PC-3 (cell line): ENCODE results near the gene ATP1B3. TPM values are rescaled to one million over a fixed set of nuclear protein-coding genes. Genes with fewer than 3 reads are reported as not detected.

ENCODE experiments used
- ATAC-seq: fragments of 200-7000 bp; cut with Tn5 transposase; 2 replicates; pipeline ENCODE4 v1.9.1; 2020; ENCODE audit warnings: mild to moderate bottlenecking, moderate library complexity
- BruUV-seq: library from RNA; stranded (reverse); fragments of 400-500 nt; replicated peaks from 2 replicates; lab custom pipeline; 2021; lab: Mats Ljungman, UMichigan
- CTCF ChIA-PET: fragments of 300-600 bp; sonication (Branson Sonifier 250); formaldehyde crosslinking; loops from one replicate; lab custom pipeline; 2022; ENCODE audit warnings: antibody characterized with exemption; lab: Charles Lee
- POLR2A ChIA-PET: fragments of 300-600 bp; sonication (Branson Sonifier 250); formaldehyde crosslinking; loops from one replicate; lab custom pipeline; 2022; ENCODE audit warnings: antibody characterized with exemption; ENCODE audit not compliant: unreplicated experiment; lab: Charles Lee
- DNase-seq: peaks from one replicate; pipeline ENCODE4 v3.0.0-alpha.2; 2015
- H2AFZ ChIP-seq: fragments of 300-600 bp; sonication (generic); 2 replicates; pipeline ENCODE4 v1.6.0; 2016; ENCODE audit warnings: antibody characterized with exemption, low read length
- H3F3A ChIP-seq: fragments of 300-600 bp; sonication (generic); one replicate; pipeline ENCODE4 v1.6.0; 2017; ENCODE audit warnings: antibody characterized with exemption, low read length, control low read depth, mild to moderate bottlenecking; ENCODE audit not compliant: unreplicated experiment
- H3K27ac ChIP-seq: fragments of 300-600 bp; sonication (generic); 2 replicates; pipeline ENCODE4 v1.5.1; 2016; ENCODE audit warnings: mild to moderate bottlenecking, low read length
- H3K27me3 ChIP-seq: fragments of 300-600 bp; sonication (generic); 2 replicates; pipeline ENCODE4 v1.6.1; 2016; ENCODE audit warnings: low read length, mixed read lengths
- H3K36me3 ChIP-seq: fragments of 300-600 bp; sonication (generic); 2 replicates; pipeline ENCODE4 v1.6.1; 2016; ENCODE audit warnings: low read depth, mixed run types, low read length, mixed read lengths
- H3K4me1 ChIP-seq: fragments of 300-600 bp; sonication (generic); 2 replicates; pipeline ENCODE4 v1.5.1; 2016; ENCODE audit warnings: low read length; ENCODE audit not compliant: insufficient read depth
- H3K4me2 ChIP-seq: fragments of 300-600 bp; sonication (generic); 2 replicates; pipeline ENCODE4 v1.6.0; 2016; ENCODE audit warnings: low read length
- H3K4me3 ChIP-seq: fragments of 300-600 bp; sonication (generic); 2 replicates; pipeline ENCODE4 v1.5.1; 2016; ENCODE audit warnings: mild to moderate bottlenecking, low read length, mixed read lengths
- H3K79me2 ChIP-seq: fragments of 300-600 bp; sonication (generic); 2 replicates; pipeline ENCODE4 v1.6.1; 2017; ENCODE audit warnings: low read length, mixed read lengths
- H3K9ac ChIP-seq: fragments of 300-600 bp; sonication (generic); 2 replicates; pipeline ENCODE4 v1.6.0; 2016; ENCODE audit warnings: mild to moderate bottlenecking, low read length
- H3K9me2 ChIP-seq: fragments of 300-600 bp; sonication (generic); replicated peaks from 2 replicates; pipeline ENCODE4 v1.6.1; 2016; ENCODE audit warnings: mixed run types, low read length, mixed read lengths
- H3K9me3 ChIP-seq: fragments of 300-600 bp; sonication (generic); 2 replicates; pipeline ENCODE4 v1.6.1; 2016; ENCODE audit warnings: low read length, mixed read lengths
- H4K20me1 ChIP-seq: fragments of 300-600 bp; sonication (generic); 2 replicates; pipeline ENCODE4 v1.6.1; 2016; ENCODE audit warnings: low read length, mixed read lengths
- EZH2 ChIP-seq: fragments of 300-600 bp; sonication (generic); IDR thresholded peaks from one replicate; pipeline ENCODE4 v1.6.1; 2017; ENCODE audit warnings: antibody characterized with exemption, mild to moderate bottlenecking, low read length; ENCODE audit not compliant: unreplicated experiment
- EZH2phosphoT487 ChIP-seq: fragments of 300-600 bp; sonication (generic); IDR thresholded peaks from 2 replicates; pipeline ENCODE4 v1.6.1; 2018; ENCODE audit warnings: mild to moderate bottlenecking, antibody characterized with exemption, low read length, borderline replicate concordance
- intact Hi-C: fragments of 100-400 bp; cut with micrococcal nuclease; formaldehyde crosslinking; loops from 2 replicates; pipeline ENCODE4 v1.9.0; 2023
- total RNA-seq: library from RNA; depleted of rRNA; stranded (reverse); fragments of >200 nt; gene quantifications from 2 replicates; pipeline ENCODE4 v1.2.3, GENCODE V29; 2014
- TF ChIP-seq, protein P1 (sequence below): fragments of 300-600 bp; sonication (generic); conservative IDR thresholded peaks from 2 replicates; pipeline ENCODE4 v1.5.1; 2017; ENCODE audit warnings: antibody characterized with exemption, low read depth, mild to moderate bottlenecking, low read length

Gene ATP1B3
- total RNA-seq, 1 experiment from 2014 or later: 20.6 TPM

DNA sequence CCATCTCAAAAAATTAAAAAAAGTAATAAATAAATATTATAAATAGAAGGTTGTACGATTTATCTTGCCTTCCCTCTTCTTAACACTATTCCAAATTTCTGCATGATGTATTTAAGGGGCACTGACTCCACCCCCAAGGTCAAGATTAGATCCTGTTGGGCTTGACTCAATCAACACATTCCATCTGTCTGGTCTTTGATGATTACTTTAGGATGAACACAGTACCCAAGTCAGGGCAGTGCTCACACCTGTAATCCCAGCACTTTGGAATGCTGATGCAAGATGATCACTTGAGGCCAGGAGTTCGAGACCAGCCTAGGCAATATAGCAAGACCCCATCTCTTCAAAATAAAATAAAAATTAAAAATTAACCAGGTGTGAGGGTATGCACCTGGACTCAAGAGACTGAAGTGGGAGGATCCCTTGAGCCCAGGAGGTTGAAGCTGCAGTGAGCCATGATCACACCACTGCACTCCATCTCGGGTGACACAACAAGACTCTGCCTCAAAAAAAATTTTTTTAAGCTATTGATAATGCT is 14.1 kb upstream of the ATP1B3 start:
- H3K36me3 ChIP-seq: no peaks in the 10 kb centered on the region
- H2AFZ ChIP-seq: no peak overlapping the region
- H3K9me2 ChIP-seq: no peaks in the 10 kb centered on the region
- no peak for TF ChIP-seq EZH2phosphoT487
- TF ChIP-seq, protein P1, sequence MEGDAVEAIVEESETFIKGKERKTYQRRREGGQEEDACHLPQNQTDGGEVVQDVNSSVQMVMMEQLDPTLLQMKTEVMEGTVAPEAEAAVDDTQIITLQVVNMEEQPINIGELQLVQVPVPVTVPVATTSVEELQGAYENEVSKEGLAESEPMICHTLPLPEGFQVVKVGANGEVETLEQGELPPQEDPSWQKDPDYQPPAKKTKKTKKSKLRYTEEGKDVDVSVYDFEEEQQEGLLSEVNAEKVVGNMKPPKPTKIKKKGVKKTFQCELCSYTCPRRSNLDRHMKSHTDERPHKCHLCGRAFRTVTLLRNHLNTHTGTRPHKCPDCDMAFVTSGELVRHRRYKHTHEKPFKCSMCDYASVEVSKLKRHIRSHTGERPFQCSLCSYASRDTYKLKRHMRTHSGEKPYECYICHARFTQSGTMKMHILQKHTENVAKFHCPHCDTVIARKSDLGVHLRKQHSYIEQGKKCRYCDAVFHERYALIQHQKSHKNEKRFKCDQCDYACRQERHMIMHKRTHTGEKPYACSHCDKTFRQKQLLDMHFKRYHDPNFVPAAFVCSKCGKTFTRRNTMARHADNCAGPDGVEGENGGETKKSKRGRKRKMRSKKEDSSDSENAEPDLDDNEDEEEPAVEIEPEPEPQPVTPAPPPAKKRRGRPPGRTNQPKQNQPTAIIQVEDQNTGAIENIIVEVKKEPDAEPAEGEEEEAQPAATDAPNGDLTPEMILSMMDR: no peak
- no peak for TF ChIP-seq EZH2
- H3F3A ChIP-seq: no peaks in the 10 kb centered on the region
- no peaks in the 10 kb centered on the region for H3K9me3 ChIP-seq
- no peaks in the 10 kb centered on the region for H3K27me3 ChIP-seq
- no peak overlapping the region for H3K27ac ChIP-seq
- intact Hi-C loops: no loop called here
- ATAC-seq (no peak), DNase-seq (no peak)
- H3K4me3 ChIP-seq: no peak overlapping the region
- ChIA-PET CTCF (no interaction called here), POLR2A (no interaction called here)
- no peak overlapping the region for H3K9ac ChIP-seq
- H4K20me1 ChIP-seq: no peaks in the 10 kb centered on the region
- H3K4me2 ChIP-seq: no peak overlapping the region
- BruUV-seq: no TSS peak
- no peaks in the 10 kb centered on the region for H3K79me2 ChIP-seq
- no peaks in the 10 kb centered on the region for H3K4me1 ChIP-seq

DNA sequence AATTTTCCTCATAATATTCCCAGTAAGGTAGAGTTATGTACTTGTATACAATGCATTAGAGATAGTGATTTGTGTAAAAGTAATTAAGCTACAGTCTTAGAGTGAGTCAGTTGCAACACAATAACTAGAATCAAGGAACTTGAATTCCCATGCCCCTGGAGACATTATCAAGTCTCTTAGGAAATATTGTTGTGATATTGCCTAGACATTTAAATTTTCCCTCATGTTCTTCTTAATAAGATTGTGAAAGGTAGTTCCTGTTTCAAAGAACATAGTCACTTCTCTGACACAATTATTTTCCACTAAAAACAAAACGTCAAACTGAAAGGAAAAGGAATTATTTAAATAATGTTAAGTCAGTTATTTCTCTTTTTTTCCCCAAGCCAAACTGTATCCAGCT is 13.0 kb upstream of the ATP1B3 start:
- H3K4me2 ChIP-seq: no peak overlapping the region
- H3K9me2 ChIP-seq: no peaks in the 10 kb centered on the region
- ChIA-PET POLR2A (interaction anchor here (0.5 kb wide), 1 partner anchor 227 kb away, joined by 5 read pairs; no protein-coding TSS in a partner anchor), CTCF (no interaction called here)
- H4K20me1 ChIP-seq: no peaks in the 10 kb centered on the region
- H3K9me3 ChIP-seq: no peaks in the 10 kb centered on the region
- no peaks in the 10 kb centered on the region for H3K27me3 ChIP-seq
- no peaks in the 10 kb centered on the region for H3K4me1 ChIP-seq
- no peak overlapping the region for H3K9ac ChIP-seq
- intact Hi-C loops: no loop called here
- no peak overlapping the region for H2AFZ ChIP-seq
- no peak for ATAC-seq
- no peak overlapping the region for H3K4me3 ChIP-seq
- H3K36me3 ChIP-seq: no peaks in the 10 kb centered on the region
- H3F3A ChIP-seq: no peaks in the 10 kb centered on the region
- BruUV-seq: no TSS peak
- H3K27ac ChIP-seq: no peak overlapping the region
- no peak for DNase-seq
- TF ChIP-seq, protein P1: no peak
- no peak for TF ChIP-seq EZH2
- no peaks in the 10 kb centered on the region for H3K79me2 ChIP-seq

DNA sequence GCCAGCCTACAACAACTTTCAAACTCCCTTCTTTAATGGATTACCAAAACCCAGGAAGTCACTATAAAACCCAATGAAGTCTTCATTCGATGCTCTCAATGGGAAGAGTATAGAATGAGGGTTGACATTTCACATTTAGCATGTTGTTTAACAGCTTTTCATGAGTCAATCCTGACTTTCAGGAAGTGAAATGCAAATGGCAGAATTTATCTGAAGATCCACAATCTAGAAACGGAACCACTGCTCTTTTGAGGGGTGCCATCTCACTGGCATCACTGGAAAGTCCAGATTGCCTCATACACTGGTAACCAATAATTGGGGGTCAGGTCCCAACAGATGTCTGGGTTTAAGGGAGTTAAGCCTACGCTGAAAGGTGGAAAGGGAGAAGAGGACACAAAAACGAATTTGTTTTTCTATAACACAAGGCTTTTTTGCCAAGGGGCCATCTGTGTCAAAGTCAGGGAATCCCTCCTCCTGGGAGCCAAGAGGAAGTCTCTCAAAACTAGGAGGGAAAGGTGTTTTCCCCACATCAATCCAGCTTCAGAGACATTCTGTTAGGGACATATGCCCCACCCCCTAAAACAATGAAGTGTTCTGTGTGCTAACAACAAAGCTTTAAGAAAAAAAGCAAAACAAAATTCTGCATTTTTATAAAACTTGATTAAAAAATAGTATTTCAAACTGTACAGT is 12.0 kb upstream of the ATP1B3 start:
- no peaks in the 10 kb centered on the region for H3F3A ChIP-seq
- no peak overlapping the region for H2AFZ ChIP-seq
- H3K9me2 ChIP-seq: no peaks in the 10 kb centered on the region
- TF ChIP-seq EZH2: no peak
- TF ChIP-seq, protein P1: no peak
- no peak for TF ChIP-seq EZH2phosphoT487
- DNase-seq: no peak
- no peak overlapping the region for H3K4me3 ChIP-seq
- CTCF ChIA-PET: no interaction called here
- no peak overlapping the region for H3K9ac ChIP-seq
- intact Hi-C loops: no loop called here
- no peak overlapping the region for H3K4me2 ChIP-seq
- no peaks in the 10 kb centered on the region for H3K79me2 ChIP-seq
- POLR2A ChIA-PET: no interaction called here
- BruUV-seq: no TSS peak
- no peaks in the 10 kb centered on the region for H3K27me3 ChIP-seq
- no peak for ATAC-seq
- H3K9me3 ChIP-seq: no peaks in the 10 kb centered on the region
- no peak overlapping the region for H3K27ac ChIP-seq
- no peaks in the 10 kb centered on the region for H4K20me1 ChIP-seq
- H3K4me1 ChIP-seq: no peaks in the 10 kb centered on the region
- no peaks in the 10 kb centered on the region for H3K36me3 ChIP-seq
